Skeletal muscle cell (primary cell): ENCODE measurements around the gene RAC3.

Experiments used
- DNase-seq: peaks from one replicate; pipeline ENCODE4 v3.0.0-alpha.2; 2010; ENCODE audit warnings: low read depth
- H3K4me3 ChIP-seq: 2 replicates; pipeline ENCODE4 v1.5.1; 2011; ENCODE audit warnings: low read depth, mild to moderate bottlenecking, control low read depth, low read length, moderate library complexity

RAC3 gene

GRCh38 chr17:82021107-82021899, 10.2 kb upstream of the RAC3 start:
- peak overlapping the region; percentile 90 for H3K4me3 ChIP-seq
- peak; percentile 18 for DNase-seq

GRCh38 chr17:82021900-82022309, 9.6 kb upstream of the RAC3 start:
- peak overlapping the region; percentile 90 for H3K4me3 ChIP-seq
- DNase-seq: no peak

GRCh38 chr17:82022310-82022980, 9.0 kb upstream of the RAC3 start, which contains the start of gene CENPX:
TSS of gene CENPX (minus strand) at chr17:82022878. CDS start at chr17:82022861, 17 bp downstream.
- DNase-seq: no peak
- peak within 1 kb of the TSS; percentile 90 for H3K4me3 ChIP-seq

- peak within 1 kb of the TSS; percentile 90 for H3K4me3 ChIP-seq
- peak; percentile 98 for DNase-seq
Measured at GRCh38 chr17:82022981-82023446, 8.5 kb upstream of the RAC3 start, which contains the start of gene LRRC45. TSS of gene LRRC45 (plus strand) at chr17:82023305. CDS start at chr17:82023644, 339 bp downstream.

- DNase-seq: no peak
- peak overlapping the region; percentile 75 for H3K4me3 ChIP-seq
Measured at GRCh38 chr17:82023447-82024241, 7.8 kb upstream of the RAC3 start.

GRCh38 chr17:82024859-82025258, 6.6 kb upstream of the RAC3 start:
- H3K4me3 ChIP-seq: no peak overlapping the region
- DNase-seq: no peak

- no peak for DNase-seq
- no peak overlapping the region for H3K4me3 ChIP-seq
Measured at GRCh38 chr17:82025401-82026107, 5.9 kb upstream of the RAC3 start.

GRCh38 chr17:82028246-82028645, 3.2 kb upstream of the RAC3 start:
- DNase-seq: no peak
- no peak overlapping the region for H3K4me3 ChIP-seq

GRCh38 chr17:82028966-82029365, 2.5 kb upstream of the RAC3 start:
- no peak for DNase-seq
- H3K4me3 ChIP-seq: no peak overlapping the region

GRCh38 chr17:82029391-82029790, 2.1 kb upstream of the RAC3 start:
- no peak for DNase-seq
- H3K4me3 ChIP-seq: no peak overlapping the region

GRCh38 chr17:82029990-82030469, 1.4 kb upstream of the RAC3 start:
- DNase-seq: no peak
- no peak overlapping the region for H3K4me3 ChIP-seq

GRCh38 chr17:82030470-82031302, 792 bp upstream of the RAC3 start:
- DNase-seq: peak; percentile 57
- peak overlapping the region; percentile 62 for H3K4me3 ChIP-seq

GRCh38 chr17:82031885-82032627, 578 bp downstream of the RAC3 start:
- peak overlapping the region; percentile 74 for H3K4me3 ChIP-seq
- no peak for DNase-seq

- no peak overlapping the region for H3K4me3 ChIP-seq
- DNase-seq: no peak
Measured at GRCh38 chr17:82033359-82034085, 2.0 kb downstream of the RAC3 start.

- DNase-seq: no peak
- no peak overlapping the region for H3K4me3 ChIP-seq
Measured at GRCh38 chr17:82034371-82035011, 3.0 kb downstream of the RAC3 start.

GRCh38 chr17:82035488-82035887, 4.0 kb downstream of the RAC3 start:
- DNase-seq: no peak

More at GRCh38 chr17:82035488-82035887, 4.0 kb downstream of the RAC3 start:
- H3K4me3 ChIP-seq: no peak overlapping the region
